Effector memory CD4-positive, alpha-beta T cell (primary cell): ENCODE measurements around the gene SLC2A14.
"Not testable (repeated sequence)": the region's sequence is repeated elsewhere in the genome, so short reads cannot be mapped to it uniquely, and the experiment has no call there.

Experiments used
- DNase-seq, 3 donors: peaks; one replicate each; pipeline ENCODE4 v3.0.0-alpha.2; 2020
- H3K27ac ChIP-seq: 2 replicates; pipeline ENCODE4 v1.7.0; 2013; ENCODE audit warnings: mild to moderate bottlenecking, low read length, moderate library complexity; ENCODE audit not compliant: insufficient read depth, poor library complexity, severe bottlenecking
- H3K27me3 ChIP-seq: replicated peaks from 2 replicates; pipeline ENCODE4 v1.7.0; 2013; ENCODE audit warnings: mild to moderate bottlenecking, low read length; ENCODE audit not compliant: insufficient read depth, control insufficient read depth, poor library complexity, severe bottlenecking
- H3K36me3 ChIP-seq: 2 replicates; pipeline ENCODE4 v1.7.0; 2013; ENCODE audit warnings: mild to moderate bottlenecking, low read length, moderate library complexity; ENCODE audit not compliant: control insufficient read depth, insufficient read depth
- H3K4me1 ChIP-seq: 2 replicates; pipeline ENCODE4 v1.7.0; 2013; ENCODE audit warnings: low read length, mild to moderate bottlenecking; ENCODE audit not compliant: control insufficient read depth, insufficient read depth, poor library complexity, severe bottlenecking
- H3K4me3 ChIP-seq: 2 replicates; pipeline ENCODE4 v1.7.0; 2013; ENCODE audit warnings: low read length, low read depth, mild to moderate bottlenecking; ENCODE audit not compliant: insufficient read depth, poor library complexity, severe bottlenecking
- H3K9me3 ChIP-seq: 2 replicates; pipeline ENCODE4 v1.7.0; 2013; ENCODE audit warnings: mild to moderate bottlenecking, low read length, moderate library complexity; ENCODE audit not compliant: control insufficient read depth

SLC2A14 gene

GRCh38 chr12:7905600-7906125 lies 32.9 kb upstream of the SLC2A14 start:
- not testable (repeated sequence) for H3K9me3 ChIP-seq, H3K4me1 ChIP-seq, H3K36me3 ChIP-seq, H3K4me3 ChIP-seq, H3K27ac ChIP-seq, H3K27me3 ChIP-seq, DNase-seq

DNA sequence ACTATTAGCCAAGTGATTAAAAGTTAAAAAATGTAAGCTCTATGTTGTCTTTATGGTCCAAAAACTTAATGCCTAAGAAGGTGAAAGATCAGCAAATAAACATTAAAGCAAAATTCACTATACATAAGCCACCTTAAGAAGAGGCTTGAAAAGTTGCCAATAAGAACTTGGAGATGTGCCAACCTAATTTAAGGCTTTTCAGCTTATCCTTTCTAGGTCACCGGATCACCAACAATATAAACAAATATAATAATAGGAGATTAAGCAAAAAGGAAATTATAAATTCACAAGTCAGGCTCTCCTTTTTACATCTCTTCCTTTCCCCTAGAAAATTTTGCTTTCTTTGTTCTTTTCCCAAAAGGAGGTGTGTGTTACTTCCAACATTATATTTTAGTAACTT lies 32.4 kb upstream of the SLC2A14 start:
- no peaks in the 10 kb centered on the region for H3K27me3 ChIP-seq

GRCh38 chr12:7902416-7902815 lies 29.7 kb upstream of the SLC2A14 start:
- H3K36me3 ChIP-seq, DNase-seq, H3K27ac ChIP-seq, H3K27me3 ChIP-seq, H3K4me1 ChIP-seq, H3K9me3 ChIP-seq, H3K4me3 ChIP-seq: not testable (repeated sequence)

More for the DNA sequence above, 32.4 kb upstream of the SLC2A14 start:
- Histone ChIP-seq H3K9me3 (no peaks in the 10 kb centered on the region), H3K36me3 (no peaks in the 10 kb centered on the region), H3K4me3 (no peak overlapping the region), H3K4me1 (no peaks in the 10 kb centered on the region), H3K27ac (no peak overlapping the region)
- no peak for DNase-seq

DNA sequence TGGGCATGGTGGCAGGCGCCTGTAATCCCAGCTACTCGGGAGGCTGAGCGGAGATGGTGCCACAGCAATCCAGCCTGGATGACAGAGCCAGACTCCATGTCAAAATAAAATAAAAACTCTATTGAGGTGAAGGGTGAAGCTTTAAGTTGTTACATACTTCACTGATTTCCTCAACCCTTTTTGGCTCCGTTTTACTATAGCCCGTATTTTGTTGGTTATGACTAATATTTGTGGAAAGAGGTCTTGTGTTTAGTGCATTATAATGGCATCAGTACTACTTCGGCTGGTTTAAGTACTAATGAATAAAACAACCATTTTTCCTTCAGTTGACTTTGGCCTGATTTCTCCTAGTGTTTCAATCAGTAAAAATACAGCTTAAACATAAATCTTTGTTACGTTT lies 27.0 kb upstream of the SLC2A14 start:
- H3K9me3 ChIP-seq = no peaks in the 10 kb centered on the region
- no peak overlapping the region for H3K27ac ChIP-seq
- H3K4me3 ChIP-seq = no peak overlapping the region
- no peak for DNase-seq
- no peaks in the 10 kb centered on the region for H3K36me3 ChIP-seq
- H3K27me3 ChIP-seq = no peaks in the 10 kb centered on the region
- H3K4me1 ChIP-seq = no peaks in the 10 kb centered on the region

DNA sequence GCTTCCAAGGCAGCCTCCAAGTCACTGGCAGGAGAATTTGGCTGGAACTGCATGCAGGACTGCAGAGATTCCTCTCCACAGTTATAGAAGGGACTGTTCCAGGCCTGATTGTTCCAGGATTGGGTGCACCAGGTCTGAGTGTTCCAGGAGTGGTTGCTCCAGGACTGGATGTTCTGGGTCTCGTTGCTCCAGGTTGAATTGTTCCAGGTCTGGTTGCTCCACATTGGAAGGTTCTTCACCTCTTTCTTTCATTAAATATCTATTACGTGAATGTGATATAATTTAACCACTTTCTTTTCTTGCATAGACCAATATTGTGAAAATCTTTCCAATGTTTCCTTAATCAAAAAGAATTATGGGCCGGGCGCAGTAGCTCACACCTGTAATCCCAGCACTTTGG lies 24.0 kb upstream of the SLC2A14 start:
- not testable (repeated sequence) for H3K4me1 ChIP-seq, H3K27me3 ChIP-seq, H3K4me3 ChIP-seq, H3K36me3 ChIP-seq, DNase-seq, H3K27ac ChIP-seq, H3K9me3 ChIP-seq

- no peaks in the 10 kb centered on the region for H3K27me3 ChIP-seq
- no peak overlapping the region for H3K4me3 ChIP-seq
- no peaks in the 10 kb centered on the region for H3K9me3 ChIP-seq
- no peak for DNase-seq
- H3K4me1 ChIP-seq = no peaks in the 10 kb centered on the region
- H3K36me3 ChIP-seq = no peaks in the 10 kb centered on the region
- H3K27ac ChIP-seq = no peak overlapping the region
Measured at GRCh38 chr12:7892186-7892980, 19.7 kb upstream of the SLC2A14 start.

DNA sequence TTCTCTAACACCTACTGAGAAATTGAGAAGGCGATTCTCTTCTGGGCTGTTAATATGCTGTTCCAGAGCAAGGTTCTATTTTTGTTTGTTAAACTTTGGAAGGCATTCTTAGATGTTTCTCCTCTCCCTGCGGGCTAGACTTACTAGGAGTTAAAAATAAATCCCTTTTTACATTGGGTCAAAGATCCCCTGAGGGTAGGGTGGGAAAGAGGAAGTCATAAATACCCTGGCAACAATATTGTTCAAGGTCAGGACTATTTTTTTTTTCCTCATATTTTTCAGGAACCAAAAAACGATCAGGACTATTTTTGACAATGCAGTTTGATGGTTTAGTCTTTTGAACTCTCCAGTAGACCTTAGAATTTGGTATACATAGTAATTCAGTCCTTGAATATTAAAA lies 12.0 kb upstream of the SLC2A14 start:
- H3K4me1 ChIP-seq = no peaks in the 10 kb centered on the region
- H3K9me3 ChIP-seq = no peaks in the 10 kb centered on the region
- H3K36me3 ChIP-seq = no peaks in the 10 kb centered on the region
- H3K27me3 ChIP-seq = no peaks in the 10 kb centered on the region
- H3K4me3 ChIP-seq = no peak overlapping the region
- DNase-seq = no peak
- no peak overlapping the region for H3K27ac ChIP-seq

- H3K27me3 ChIP-seq, H3K27ac ChIP-seq, H3K4me1 ChIP-seq, H3K9me3 ChIP-seq, DNase-seq, H3K36me3 ChIP-seq, H3K4me3 ChIP-seq: not testable (repeated sequence)
Measured at GRCh38 chr12:7881736-7882120, 9.0 kb upstream of the SLC2A14 start.

DNA sequence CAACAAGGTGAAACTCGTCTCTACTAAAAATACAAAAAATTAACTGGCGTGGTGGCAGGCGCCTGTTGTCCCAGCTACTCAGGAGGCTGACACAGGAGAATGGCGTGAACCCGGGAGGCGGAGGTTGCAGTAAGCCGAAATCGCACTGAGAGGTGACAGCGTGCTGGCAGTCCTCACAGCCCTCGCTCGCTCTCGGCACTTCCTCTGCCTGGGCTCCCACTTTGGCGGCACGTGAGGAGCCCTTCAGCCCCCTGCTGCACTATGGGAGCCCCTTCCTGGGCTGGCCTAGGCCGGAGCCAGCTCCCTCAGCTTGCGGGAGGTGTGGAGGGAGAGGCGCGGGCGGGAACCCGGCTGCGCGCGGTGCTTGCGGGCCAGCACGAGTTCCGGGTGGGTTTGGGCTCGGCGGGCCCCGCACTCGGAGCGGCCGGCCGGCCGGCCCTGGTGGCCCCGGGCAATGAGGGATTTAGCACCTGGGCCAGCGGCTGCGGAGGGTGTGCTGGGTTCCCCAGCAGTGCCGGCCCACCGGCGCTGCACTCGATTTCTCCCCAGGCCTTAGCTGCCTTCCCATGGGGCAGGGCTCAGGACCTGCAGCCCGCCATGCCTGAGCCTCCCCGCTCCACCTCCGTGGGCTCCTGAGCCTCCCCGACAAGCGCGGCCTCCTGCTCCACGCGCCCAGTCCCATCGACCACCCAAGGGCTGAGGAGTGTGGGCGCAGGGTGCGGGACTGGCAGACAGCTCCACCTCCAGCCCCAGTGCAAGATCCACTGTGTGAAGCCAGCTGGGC lies 8.4 kb upstream of the SLC2A14 start:
- not testable (repeated sequence) for H3K9me3 ChIP-seq, H3K4me1 ChIP-seq, H3K27me3 ChIP-seq, H3K27ac ChIP-seq, DNase-seq, H3K4me3 ChIP-seq, H3K36me3 ChIP-seq

DNA sequence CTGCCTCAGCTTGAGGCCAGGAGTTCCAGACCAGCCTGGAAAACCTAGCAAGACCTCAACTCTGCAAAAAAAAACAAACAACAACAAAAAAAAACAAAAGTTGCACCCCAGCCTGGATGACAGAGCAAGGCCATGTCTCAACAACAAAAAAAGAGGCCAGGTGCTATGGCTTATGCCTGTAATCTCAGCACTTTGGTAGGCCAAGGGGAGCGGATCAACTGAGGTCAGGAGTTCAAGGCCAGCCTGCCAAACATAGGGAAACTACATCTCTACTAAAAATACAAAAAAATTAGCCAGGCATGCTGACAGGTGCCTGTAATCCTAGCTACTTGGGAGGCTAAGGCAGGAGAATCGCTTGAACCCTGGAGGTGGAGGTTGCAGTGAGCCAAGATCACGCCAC lies 6.5 kb upstream of the SLC2A14 start:
- H3K4me3 ChIP-seq = no peak overlapping the region
- H3K4me1 ChIP-seq = no peaks in the 10 kb centered on the region

More for the DNA sequence above, 6.5 kb upstream of the SLC2A14 start:
- Histone ChIP-seq H3K36me3 (no peaks in the 10 kb centered on the region), H3K27ac (no peak overlapping the region), H3K9me3 (no peaks in the 10 kb centered on the region), H3K27me3 (no peaks in the 10 kb centered on the region)
- DNase-seq = no peak
